NB4 (cell line): ENCODE measurements around the gene CEP290.

Source experiments
- MYC ChIP-seq: IDR thresholded peaks from 2 replicates; pipeline ENCODE4 v1.6.1; 2011; ENCODE audit warnings: low read depth, low read length
- TF ChIP-seq, protein P1 (sequence below): IDR thresholded peaks from one replicate; pipeline ENCODE4 v1.5.1; 2012; ENCODE audit warnings: low read depth, low read length

- TF ChIP-seq, protein P1, sequence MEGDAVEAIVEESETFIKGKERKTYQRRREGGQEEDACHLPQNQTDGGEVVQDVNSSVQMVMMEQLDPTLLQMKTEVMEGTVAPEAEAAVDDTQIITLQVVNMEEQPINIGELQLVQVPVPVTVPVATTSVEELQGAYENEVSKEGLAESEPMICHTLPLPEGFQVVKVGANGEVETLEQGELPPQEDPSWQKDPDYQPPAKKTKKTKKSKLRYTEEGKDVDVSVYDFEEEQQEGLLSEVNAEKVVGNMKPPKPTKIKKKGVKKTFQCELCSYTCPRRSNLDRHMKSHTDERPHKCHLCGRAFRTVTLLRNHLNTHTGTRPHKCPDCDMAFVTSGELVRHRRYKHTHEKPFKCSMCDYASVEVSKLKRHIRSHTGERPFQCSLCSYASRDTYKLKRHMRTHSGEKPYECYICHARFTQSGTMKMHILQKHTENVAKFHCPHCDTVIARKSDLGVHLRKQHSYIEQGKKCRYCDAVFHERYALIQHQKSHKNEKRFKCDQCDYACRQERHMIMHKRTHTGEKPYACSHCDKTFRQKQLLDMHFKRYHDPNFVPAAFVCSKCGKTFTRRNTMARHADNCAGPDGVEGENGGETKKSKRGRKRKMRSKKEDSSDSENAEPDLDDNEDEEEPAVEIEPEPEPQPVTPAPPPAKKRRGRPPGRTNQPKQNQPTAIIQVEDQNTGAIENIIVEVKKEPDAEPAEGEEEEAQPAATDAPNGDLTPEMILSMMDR = no peak
- peak; percentile 87 for TF ChIP-seq MYC
These were observed at the start of gene CEP290, which contains the start of gene TMTC3 for GRCh38 chr12:88141774-88142609.
